Type B pancreatic cell (in vitro differentiated cells): ENCODE data around the gene MRGPRE. TPM values are rescaled to one million over a fixed set of nuclear protein-coding genes. Genes with fewer than 3 reads are reported as not detected.
"Not testable (repeated sequence)": the region's sequence is repeated elsewhere in the genome, so short reads cannot be mapped to it uniquely, and the experiment has no call there.

ENCODE experiments used
- DNase-seq: peaks from one replicate; pipeline ENCODE4 v3.0.0; 2021; ENCODE audit warnings: mixed read lengths; ENCODE audit not compliant: unreplicated experiment; ENCODE audit errors: extremely low spot score
- H3K27ac Mint-ChIP-seq: 2 replicates; pipeline ENCODE4 v1.8.0; 2021; ENCODE audit warnings: mild to moderate bottlenecking, mixed read lengths
- H3K27me3 Mint-ChIP-seq: 2 replicates; pipeline ENCODE4 v1.8.0; 2021; ENCODE audit warnings: mixed read lengths
- H3K36me3 Mint-ChIP-seq: 2 replicates; pipeline ENCODE4 v1.8.0; 2021; ENCODE audit warnings: mixed read lengths
- H3K4me1 Mint-ChIP-seq: one replicate; pipeline ENCODE4 v1.8.0; 2021; ENCODE audit warnings: mixed read lengths; ENCODE audit not compliant: unreplicated experiment
- H3K4me3 Mint-ChIP-seq: 2 replicates; pipeline ENCODE4 v1.8.0; 2021; ENCODE audit warnings: mild to moderate bottlenecking, mixed read lengths
- H3K9me3 Mint-ChIP-seq: 2 replicates; pipeline ENCODE4 v1.8.0; 2021; ENCODE audit warnings: mixed read lengths
- long read RNA-seq: library from polyadenylated mRNA; unstranded; transcript quantifications from one replicate; pipeline ENCODE4 v2.0.0, GENCODE V29; 2020
- total RNA-seq: library from RNA; stranded (reverse); gene quantifications from 2 replicates; pipeline ENCODE4 v1.2.1, GENCODE V29; 2021; ENCODE audit warnings: low replicate concordance
- TF ChIP-seq, protein P1 (sequence below): fragments of 200-600 bp; sonication (generic); conservative IDR thresholded peaks from 2 replicates; pipeline ENCODE4 v1.5.0; 2021; ENCODE audit warnings: antibody characterized with exemption, mild to moderate bottlenecking

Gene MRGPRE
- not detected in 2 replicates for total RNA-seq
- long read RNA-seq: 0 reads

DNA sequence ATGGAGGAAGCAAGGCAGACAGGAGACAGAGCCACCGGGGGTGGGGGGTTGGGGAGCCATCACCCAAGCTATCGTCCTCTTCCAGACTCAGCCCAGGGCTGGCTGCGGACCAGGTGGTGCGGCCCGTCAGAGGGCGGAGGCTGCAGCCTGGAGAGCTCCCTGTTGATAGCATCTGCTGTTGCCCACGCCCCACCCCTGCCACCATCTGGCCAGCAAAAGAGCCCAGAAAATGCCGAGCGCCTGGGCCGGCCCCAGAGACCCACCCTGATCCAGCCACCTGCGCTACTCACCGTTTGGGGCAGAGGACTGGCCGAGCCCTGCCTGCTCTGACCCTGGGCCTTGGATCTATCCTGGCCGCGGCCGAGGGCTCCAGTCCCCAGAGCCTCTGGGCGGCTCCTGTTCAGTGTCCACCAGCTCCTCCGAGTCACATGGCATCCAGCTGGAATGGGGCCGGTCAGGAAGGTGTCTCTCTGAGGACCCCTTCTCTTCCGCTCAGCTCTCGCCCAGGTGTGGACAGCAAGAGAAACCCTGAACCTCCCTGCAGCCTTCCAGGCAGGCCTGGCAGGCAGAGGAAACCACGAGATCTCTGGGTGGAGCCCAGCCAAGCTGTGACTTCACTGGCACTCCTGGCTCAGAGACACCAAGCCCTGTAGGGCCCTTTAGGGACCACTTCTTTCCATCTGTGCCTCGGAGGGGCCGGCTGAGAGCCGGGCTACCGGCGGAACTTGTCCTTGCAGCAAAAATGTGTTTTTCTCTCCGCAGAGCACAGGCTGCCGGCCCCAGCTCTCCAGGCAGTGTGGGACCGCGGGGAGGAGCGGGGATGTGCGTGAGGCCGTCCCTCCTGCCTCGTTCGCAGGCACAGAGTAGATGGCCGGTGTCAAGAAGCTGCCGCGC is at the start of gene MRGPRE:
Gene MRGPRE (minus strand): TSS at position 567 of the 894 bp plus-strand sequence. CDS start 3,618 bp downstream, outside the sequence.
- no peak within 1 kb of the TSS for H3K27ac Mint-ChIP-seq
- H3K27me3 Mint-ChIP-seq: peaks cover 21% of the 10 kb centered on the region
- no peak for DNase-seq
- no peaks in the 10 kb centered on the region for H3K36me3 Mint-ChIP-seq
- H3K4me3 Mint-ChIP-seq: no peak within 1 kb of the TSS
- no peaks in the 10 kb centered on the region for H3K9me3 Mint-ChIP-seq
- H3K4me1 Mint-ChIP-seq: no peaks in the 10 kb centered on the region
- TF ChIP-seq, protein P1, sequence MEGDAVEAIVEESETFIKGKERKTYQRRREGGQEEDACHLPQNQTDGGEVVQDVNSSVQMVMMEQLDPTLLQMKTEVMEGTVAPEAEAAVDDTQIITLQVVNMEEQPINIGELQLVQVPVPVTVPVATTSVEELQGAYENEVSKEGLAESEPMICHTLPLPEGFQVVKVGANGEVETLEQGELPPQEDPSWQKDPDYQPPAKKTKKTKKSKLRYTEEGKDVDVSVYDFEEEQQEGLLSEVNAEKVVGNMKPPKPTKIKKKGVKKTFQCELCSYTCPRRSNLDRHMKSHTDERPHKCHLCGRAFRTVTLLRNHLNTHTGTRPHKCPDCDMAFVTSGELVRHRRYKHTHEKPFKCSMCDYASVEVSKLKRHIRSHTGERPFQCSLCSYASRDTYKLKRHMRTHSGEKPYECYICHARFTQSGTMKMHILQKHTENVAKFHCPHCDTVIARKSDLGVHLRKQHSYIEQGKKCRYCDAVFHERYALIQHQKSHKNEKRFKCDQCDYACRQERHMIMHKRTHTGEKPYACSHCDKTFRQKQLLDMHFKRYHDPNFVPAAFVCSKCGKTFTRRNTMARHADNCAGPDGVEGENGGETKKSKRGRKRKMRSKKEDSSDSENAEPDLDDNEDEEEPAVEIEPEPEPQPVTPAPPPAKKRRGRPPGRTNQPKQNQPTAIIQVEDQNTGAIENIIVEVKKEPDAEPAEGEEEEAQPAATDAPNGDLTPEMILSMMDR: no peak

DNA sequence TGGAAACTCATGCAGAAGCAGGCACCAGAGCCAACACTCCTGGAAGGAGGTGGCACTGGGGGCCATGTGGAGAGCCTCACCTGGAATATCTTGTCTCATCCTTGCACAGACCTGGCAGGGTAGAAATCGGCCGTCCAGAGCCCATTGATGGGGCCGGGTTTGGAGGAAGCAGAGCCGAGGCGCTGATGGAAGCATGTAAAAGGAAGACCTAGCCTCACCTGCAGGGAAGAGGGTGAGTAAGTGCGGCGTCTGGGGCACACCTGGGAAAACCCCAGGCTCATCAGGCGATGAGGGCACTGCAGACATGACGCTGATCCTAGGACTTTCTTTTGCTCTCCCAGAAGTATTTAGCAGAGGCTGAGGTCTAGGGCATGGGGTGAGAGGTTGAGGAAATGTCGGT is 48.9 kb upstream of the MRGPRE start:
- not testable (repeated sequence) for H3K27ac Mint-ChIP-seq, H3K4me3 Mint-ChIP-seq, H3K9me3 Mint-ChIP-seq, H3K36me3 Mint-ChIP-seq, H3K27me3 Mint-ChIP-seq, DNase-seq, H3K4me1 Mint-ChIP-seq

GRCh38 chr11:3280662-3281061 is 48.4 kb upstream of the MRGPRE start:
- not testable (repeated sequence) for H3K9me3 Mint-ChIP-seq, H3K4me1 Mint-ChIP-seq, H3K27me3 Mint-ChIP-seq, H3K4me3 Mint-ChIP-seq, H3K27ac Mint-ChIP-seq, H3K36me3 Mint-ChIP-seq, DNase-seq

- not testable (repeated sequence) for H3K27ac Mint-ChIP-seq, H3K4me1 Mint-ChIP-seq, H3K4me3 Mint-ChIP-seq, H3K9me3 Mint-ChIP-seq, DNase-seq, H3K36me3 Mint-ChIP-seq, H3K27me3 Mint-ChIP-seq
Measured at GRCh38 chr11:3278922-3279321, 46.7 kb upstream of the MRGPRE start.

DNA sequence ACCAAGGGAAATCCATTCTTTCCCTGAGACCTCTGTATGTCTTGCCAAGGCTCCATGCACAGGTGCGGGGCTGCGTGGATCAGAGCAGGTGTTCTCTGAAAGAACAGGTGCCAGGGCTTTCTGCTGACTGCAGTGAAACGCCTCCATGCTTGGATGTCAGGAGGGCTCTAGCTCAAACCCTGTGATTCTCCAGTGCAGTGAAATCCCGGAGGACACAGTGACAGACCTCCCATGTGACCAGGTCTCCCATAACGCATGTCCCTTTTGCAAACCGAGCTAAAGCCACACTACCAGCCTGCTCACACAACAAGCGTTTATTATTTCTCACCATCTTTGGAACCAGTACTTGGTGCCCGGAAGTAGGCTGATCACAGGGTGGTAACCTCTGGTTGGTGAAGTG is 41.4 kb upstream of the MRGPRE start:
- not testable (repeated sequence) for H3K27ac Mint-ChIP-seq, H3K4me3 Mint-ChIP-seq, DNase-seq, H3K4me1 Mint-ChIP-seq, H3K36me3 Mint-ChIP-seq, H3K9me3 Mint-ChIP-seq, H3K27me3 Mint-ChIP-seq

DNA sequence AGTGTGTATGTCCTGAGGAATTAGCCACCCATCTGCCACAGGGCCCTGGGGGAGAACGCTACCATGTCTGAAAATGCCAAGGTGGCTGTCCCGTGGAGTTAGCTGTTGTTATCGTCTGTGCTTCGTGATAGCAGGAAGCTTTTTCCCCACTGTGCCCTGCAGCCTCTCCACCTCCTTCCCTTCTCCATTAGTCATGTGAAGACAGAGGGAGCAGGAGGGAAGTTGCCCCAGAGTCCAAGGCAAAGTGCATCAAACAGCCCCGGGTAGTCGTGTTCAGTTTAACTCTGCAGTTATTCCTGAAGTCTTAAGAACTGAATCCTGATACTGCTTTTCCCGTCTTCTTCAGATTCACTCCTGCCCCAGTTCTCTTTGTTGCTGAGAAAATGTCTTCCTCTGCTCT is 30.3 kb upstream of the MRGPRE start:
- not testable (repeated sequence) for H3K27me3 Mint-ChIP-seq, H3K9me3 Mint-ChIP-seq, H3K36me3 Mint-ChIP-seq, DNase-seq, H3K4me3 Mint-ChIP-seq, H3K4me1 Mint-ChIP-seq, H3K27ac Mint-ChIP-seq

DNA sequence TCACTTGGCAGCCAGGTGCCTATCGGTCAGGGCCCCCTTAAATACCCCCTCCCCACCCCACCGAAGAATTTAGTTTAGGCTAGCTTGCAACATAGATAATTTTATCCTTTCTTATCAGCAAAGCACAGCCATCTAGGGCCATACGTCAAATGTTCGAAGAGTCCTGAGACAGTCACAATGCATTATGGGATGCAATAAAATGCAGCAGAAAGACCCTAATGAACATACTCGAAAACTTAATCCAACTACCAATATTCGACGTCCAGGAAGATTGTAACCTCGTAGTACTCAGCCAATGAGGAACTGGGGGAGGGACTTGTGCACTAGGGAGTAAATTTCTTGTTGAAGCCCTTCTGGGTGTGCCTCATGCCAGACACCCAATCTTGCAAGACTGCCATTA is 29.6 kb upstream of the MRGPRE start:
- H3K4me3 Mint-ChIP-seq, H3K4me1 Mint-ChIP-seq, H3K9me3 Mint-ChIP-seq, H3K27me3 Mint-ChIP-seq, DNase-seq, H3K27ac Mint-ChIP-seq, H3K36me3 Mint-ChIP-seq: not testable (repeated sequence)

GRCh38 chr11:3257509-3257908 is 25.3 kb upstream of the MRGPRE start:
- not testable (repeated sequence) for H3K27me3 Mint-ChIP-seq, DNase-seq, H3K9me3 Mint-ChIP-seq, H3K4me1 Mint-ChIP-seq, H3K4me3 Mint-ChIP-seq, H3K27ac Mint-ChIP-seq, H3K36me3 Mint-ChIP-seq

DNA sequence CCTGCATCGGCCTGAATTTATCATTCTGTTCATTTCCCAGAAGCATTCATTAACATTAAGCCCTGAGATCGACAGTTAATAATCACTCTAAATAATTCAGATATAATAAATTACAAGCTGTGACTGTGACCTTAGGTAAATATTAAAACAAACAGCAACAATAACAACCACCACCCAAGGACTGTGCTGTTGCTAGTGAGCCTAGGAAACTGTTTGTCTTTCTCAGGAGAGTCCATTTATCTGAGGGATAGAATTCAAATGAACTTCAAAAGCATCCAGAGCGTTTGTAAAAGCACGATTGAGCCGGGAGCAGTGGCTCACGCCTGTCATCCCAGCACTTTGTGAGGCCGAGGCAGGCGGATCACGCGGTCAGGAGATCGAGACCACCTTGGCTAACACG is 23.0 kb upstream of the MRGPRE start:
- not testable (repeated sequence) for H3K27me3 Mint-ChIP-seq, H3K9me3 Mint-ChIP-seq, H3K4me1 Mint-ChIP-seq, H3K4me3 Mint-ChIP-seq, DNase-seq, H3K27ac Mint-ChIP-seq, H3K36me3 Mint-ChIP-seq

DNA sequence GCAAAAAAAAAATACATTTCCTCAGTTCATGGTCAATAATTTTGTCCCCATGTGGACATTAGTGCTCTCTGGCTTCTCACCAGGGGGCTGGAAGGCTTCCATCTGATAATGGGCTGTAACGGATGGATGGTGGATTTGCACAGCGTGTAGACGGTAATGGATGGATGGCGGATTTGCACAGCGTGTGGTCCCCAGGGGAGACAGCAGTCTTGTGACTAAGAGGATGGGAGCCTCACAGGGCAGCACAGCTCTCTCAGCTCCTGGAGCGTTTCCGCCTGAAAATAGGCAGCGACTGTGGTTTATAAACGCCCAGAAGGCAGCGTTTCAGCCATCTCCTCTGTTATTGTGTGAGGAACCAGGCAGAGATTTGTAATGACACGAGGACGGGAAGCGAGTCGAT is 22.6 kb upstream of the MRGPRE start:
- not testable (repeated sequence) for DNase-seq, H3K27me3 Mint-ChIP-seq, H3K36me3 Mint-ChIP-seq, H3K27ac Mint-ChIP-seq, H3K4me1 Mint-ChIP-seq, H3K9me3 Mint-ChIP-seq, H3K4me3 Mint-ChIP-seq
